HS-27A (cell line): ENCODE data around the gene RBM4B.
"Not testable (repeated sequence)": the region's sequence is repeated elsewhere in the genome, so short reads cannot be mapped to it uniquely, and the experiment has no call there.

Source experiments
- DNase-seq: peaks from one replicate; pipeline ENCODE4 v3.0.0-alpha.2; 2012; ENCODE audit warnings: low read depth, missing footprints

RBM4B gene, protein sequence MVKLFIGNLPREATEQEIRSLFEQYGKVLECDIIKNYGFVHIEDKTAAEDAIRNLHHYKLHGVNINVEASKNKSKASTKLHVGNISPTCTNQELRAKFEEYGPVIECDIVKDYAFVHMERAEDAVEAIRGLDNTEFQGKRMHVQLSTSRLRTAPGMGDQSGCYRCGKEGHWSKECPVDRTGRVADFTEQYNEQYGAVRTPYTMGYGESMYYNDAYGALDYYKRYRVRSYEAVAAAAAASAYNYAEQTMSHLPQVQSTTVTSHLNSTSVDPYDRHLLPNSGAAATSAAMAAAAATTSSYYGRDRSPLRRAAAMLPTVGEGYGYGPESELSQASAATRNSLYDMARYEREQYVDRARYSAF

DNA sequence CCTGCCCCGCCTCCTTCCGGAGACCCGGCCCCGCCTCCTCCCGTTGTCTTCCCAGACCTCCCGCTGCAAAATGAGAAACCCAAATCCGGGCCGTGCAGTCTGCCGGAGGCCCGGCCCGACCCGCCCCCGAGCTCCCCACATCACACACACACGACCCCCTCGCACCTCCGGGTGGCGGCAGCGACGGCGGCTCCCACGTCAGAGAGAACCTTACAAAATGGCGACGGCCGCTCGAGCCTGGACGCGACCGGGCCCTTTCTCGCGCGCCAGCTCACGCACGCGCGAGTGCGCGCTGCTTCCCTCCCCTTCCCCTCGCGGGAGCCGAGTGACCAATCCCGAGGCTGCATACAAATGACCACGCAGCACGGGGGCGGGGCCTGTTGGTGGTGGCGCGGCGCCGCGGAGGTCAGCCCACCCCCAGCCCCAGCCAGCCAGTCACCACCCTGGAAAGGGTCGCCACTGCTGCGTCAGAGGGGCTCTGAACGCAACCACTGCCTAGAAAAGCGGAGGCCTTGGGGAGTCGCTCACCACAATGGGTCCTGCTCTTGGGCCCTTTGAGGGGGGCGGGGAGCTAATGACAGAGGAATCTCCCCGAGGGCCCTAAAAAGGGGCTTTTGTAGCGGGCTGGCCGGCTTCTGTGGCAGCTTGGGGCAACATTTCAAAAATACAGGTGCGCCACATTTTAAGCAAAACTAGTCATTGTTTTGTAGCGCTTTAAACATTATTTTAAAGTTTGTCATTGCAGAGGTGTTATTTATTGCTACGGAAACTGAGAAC lies at the start of gene RBM4B:
Gene RBM4B (minus strand): TSS at position 289 of the 777 bp plus-strand sequence. CDS start 808 bp downstream, outside the sequence.
- DNase-seq = peak; percentile 92

DNA sequence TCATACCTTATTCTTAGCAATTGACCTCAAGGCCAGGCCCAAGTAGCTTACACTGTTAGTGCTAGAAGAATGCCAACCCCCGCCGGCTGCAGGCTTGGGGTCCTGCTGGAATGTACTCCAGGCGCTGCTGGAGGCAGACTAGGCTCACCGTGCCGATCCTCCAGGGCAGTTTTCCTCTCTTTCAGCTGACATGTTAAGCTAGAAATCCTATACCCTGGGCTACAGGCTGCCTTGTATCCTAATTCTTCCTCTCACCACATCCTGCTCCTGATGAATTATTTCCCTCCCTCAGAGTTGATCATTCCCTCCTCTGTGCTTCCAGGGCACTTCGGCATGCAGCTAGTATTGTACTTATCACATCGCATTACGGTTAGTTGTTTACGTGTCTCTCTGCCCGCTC lies 48.0 kb upstream of the RBM4B start:
- no peak for DNase-seq

DNA sequence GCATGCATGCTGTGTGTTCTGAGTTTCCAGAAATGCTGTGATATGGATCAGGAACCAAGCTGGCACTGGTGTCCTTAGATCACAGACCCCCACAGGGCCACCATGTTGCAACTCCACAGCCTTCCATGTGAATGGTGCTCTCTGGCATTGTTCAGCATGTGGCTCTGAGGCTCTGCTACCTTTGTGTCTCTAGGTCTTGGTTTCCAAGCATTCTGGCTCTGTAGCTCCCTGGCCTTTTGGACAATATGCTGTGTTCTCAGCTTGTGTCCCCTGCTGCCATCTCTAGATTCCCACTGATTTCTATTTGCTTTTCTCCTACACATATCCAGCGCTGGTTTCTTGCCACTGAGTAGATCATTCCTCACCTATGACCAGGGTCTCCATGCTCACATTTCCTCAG lies 47.4 kb upstream of the RBM4B start:
- DNase-seq = no peak

GRCh38 chr11:66724167-66724566 lies 46.5 kb upstream of the RBM4B start:
- DNase-seq = not testable (repeated sequence)

DNA sequence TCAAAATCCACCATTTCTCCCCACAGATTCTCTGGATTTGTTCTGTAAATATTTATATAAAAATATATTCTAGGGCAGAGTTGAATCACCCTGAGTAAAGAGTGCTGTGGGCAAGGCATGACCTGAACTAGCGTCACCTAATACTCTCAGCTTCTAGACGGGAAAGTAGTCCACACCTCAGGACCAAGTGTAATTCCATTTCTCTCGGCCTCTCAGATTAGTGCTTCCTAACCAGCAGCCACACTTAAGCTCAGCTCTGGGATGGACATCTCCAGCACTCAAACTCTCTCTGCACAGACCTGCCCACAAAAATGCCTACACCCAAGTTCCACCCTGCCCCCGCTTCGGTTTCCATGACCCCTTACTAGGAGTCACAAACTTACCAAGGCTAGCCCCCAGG lies 46.0 kb upstream of the RBM4B start:
- DNase-seq = no peak

DNA sequence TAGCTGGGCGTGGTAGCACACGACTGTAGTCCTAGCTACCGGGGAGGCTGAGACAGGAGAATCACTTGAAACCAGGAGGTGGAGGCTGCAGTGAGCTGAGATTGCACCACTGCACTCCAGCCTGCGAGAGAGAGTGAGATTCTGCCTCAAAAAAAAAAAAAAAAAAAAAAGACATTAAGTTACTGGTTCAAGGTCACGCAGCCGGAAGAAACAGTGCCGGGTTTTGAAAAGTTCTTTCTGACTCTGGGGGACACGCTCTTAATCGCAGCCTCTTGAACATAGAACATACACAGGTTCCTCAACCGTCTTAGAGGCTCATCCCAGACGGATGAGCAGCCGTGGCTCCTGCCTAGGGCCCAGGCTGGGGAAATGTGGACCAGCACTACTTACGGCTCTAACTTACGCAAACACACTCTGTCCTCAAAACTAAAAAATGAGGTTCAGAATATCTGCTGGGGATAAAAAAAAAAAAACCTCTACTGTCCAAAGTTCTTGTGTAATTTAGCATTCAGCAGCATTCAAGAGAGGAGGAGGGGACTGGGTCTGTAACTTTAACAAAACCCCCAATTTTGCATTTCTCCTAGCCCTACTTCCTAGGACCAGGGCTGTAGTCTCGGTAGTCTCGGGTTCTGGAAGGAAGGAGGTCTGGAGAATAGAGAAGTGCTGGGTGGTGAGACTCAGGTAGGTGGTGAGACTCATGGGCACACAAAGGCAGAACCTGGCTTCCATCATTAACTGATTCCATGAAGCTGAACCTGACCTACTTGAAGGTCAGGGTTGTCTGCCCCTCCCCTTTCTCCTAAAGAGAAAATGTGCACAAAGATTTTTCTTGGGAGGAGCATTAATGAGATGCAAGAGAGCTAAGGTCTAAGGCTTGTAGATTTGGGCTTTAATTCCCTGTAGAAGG lies 45.3 kb upstream of the RBM4B start:
- DNase-seq = no peak

DNA sequence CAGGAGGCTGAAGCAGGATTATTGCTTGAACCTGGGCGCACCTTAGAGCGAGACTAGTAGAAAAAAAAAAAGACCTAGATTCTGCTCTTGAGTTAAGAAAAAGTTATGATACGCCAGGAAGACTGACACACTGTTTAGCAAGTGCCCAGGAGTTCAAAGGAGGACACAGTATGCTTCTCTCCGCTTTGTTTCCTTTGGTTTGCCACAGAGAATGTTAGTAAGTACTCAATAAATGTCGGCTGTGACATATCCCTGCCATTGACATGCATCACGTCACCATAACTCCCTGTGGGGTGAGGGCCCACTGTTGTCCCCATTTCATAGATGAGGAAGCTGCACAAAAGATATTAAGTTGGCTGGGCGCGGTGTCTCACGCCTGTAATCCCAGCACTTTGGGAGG lies 44.3 kb upstream of the RBM4B start:
- no peak for DNase-seq

DNA sequence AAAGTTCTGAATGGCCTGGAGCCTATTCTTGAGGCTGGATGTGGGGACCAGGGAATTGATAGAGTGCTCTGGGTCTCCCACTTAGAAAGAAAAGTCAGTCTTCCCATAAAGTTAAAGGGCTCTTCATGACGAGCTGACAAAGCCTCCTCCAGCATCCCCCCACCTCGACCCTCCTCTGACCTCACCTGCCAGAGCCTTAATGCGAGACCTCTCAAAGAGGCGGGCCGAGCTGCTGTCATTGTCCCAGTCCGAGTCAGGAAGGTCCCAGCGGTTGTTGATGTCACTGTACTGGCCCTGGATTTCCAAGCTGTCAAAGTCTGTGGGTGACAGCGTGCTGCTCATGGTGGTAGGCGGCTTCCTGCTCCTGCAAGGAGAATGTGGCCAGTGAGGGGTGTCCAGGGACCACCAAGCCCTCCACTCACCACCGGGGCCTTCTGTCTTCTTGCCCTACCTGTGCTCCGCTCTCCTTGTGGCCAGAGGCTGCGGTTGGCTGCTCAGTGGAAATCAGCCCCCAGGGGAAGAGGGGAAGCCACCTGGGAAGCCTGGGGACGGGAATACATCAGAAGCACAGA lies 43.3 kb upstream of the RBM4B start:
- no peak for DNase-seq

- peak; percentile 57 for DNase-seq
These were observed 42.7 kb upstream of the RBM4B start for GRCh38 chr11:66720223-66720898.

GRCh38 chr11:66719111-66719872 lies 41.6 kb upstream of the RBM4B start:
- no peak for DNase-seq

DNA sequence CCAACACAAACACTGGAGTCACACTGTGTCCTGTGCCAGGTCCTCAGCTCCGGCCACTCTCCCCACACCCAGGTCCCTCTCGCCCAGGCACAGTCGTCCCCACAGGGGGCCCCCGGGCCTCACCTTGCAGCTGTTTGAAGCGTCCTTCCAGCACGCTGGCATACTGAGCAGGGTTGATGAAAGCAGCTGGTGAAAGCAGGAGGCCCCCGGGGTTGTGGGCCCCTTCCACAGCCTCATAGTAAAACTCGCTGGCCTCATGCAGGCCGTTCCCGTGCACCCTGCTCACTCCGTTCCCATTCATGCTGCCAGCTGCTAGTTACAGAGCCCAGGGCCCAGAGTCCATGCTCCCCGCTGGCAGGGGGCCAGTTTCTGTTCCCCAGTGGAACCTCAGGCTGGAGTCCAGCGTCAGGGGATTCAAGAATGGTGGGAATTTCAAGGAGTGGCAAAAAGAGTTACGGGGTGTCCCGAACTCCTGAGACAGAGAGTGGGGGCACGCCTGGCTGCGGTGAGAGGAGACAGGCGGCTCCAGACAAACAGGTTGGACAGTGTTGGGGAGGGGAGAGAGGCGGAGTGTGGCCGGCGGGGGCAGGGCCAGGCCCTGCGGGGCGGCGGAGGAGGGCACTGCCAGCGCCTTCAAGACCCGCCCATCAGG lies 40.8 kb upstream of the RBM4B start:
- DNase-seq = no peak

DNA sequence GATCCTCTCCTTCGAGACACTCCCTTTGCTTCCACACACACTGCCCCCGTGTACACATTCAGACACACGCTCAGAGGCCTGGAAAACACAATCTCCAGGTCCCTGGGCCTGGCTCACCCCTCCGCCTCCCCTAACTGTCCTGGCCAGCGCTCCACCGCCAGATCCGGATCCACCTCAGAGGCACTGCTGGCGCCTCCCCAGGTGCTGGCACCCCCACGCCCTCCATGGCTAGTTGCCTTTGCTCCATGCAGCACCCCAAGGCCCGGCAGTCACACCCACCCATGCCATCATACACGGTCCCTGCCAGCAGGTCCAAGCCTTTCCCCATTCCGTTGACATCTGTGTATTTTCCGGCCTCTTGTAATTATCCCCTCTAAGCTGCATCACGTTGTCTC lies 40.2 kb upstream of the RBM4B start:
- no peak for DNase-seq

DNA sequence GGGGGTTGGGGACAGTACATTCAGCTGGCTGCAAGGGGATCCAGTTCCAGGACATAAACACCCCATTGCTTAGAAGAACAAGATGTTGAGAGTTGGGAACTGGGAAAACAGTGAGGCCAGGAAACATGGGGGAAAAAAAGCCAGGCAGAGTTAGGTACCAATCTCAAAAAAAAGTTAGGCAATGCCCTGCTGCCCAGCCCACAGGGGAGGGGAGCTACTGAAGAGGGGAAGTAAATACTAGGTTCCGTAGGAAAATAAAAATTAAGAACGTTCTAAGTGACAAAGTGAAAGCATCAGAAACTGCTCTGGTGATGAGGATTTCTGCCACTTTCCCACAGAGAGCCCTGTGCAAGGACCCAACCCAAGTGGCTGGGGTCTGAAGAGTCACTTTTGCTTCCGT lies 39.3 kb upstream of the RBM4B start:
- DNase-seq = no peak

DNA sequence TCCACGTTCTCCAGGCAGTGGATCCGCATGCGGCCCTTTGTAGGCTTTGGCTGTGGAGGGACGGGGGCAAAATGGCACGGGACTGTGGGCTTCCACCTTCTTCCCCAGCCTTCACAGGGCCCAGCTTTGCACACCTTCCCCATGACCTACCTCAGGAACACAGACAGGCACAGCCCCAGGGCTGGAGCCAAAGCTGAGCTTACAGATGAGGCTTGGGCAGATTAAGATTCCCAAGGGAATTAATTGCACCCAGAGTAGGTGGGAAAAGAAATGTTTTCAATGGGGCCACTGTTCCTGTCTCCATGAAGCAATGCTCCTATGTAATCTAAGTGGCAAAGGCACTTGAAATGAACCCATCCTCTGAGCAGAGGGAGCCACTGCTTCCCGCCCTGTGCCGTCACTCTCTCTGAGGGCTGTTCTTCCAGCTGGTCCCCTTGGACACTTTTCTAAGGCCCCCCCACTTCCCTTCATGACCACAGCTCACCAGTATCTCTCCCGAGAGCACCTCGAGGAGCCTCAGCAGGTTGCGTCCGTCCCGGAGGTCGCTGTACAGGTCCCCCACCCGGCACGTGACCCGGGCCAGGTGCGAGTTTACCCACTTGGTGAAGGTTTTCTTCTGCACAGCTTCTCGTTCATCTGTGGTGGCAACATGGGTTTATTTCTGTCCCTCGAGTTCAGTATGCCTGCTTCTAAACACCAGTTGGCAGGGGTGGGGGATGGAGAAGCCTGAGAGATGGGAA lies 37.8 kb upstream of the RBM4B start:
- no peak for DNase-seq

DNA sequence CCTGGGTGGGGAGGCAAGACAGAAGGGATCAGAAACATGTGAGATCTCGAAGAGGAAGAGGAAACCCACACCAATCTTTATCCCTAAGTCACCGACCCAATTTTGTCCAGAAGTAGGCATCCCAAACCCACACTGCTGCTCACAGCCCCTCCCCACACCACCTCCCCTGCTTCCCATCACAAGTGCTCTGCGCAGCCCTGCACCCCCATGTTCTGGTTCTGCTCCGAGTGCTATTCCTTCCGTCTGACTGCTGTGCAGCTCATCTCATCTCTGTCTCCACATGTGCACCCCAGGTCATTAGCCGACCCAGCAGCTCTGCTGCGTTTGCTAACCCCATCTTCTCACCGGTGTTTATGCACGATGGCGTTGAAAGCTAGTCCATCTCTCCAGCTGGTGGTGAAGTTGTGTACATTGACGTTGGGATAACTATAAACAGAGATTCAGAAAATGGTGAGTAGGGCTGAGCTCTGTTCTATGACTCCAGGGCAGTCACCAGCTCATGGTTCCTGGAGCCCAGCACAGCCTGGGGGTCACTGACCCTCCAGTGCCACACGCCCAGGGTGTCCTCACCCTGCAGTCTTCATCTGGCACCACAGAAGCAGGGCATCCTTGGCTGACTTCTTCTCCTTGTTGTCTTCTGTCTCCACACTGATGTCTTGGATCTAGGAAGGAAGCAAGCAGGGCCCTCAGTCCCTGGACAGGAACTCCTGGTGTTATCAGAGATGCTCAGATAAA lies 36.2 kb upstream of the RBM4B start:
- DNase-seq = no peak

GRCh38 chr11:66710384-66710930 lies 32.8 kb upstream of the RBM4B start:
- no peak for DNase-seq

GRCh38 chr11:66708701-66709100 lies 31.0 kb upstream of the RBM4B start:
- no peak for DNase-seq

- no peak for DNase-seq
These were observed 30.4 kb upstream of the RBM4B start for GRCh38 chr11:66708094-66708493.
